CD4-positive, alpha-beta T cell treated with Interleukin-10 for 1 hour (primary cell): ENCODE results near the gene ATP1A1.

ENCODE experiments used
- DNase-seq: peaks from one replicate; pipeline ENCODE4 v3.0.0-alpha.2; 2020

ATP1A1 gene

GRCh38 chr1:116415699-116416533, 42.9 kb downstream of the ATP1A1 start:
- no peak for DNase-seq

GRCh38 chr1:116416854-116417513, 43.9 kb downstream of the ATP1A1 start:
- DNase-seq, result no peak

- no peak for DNase-seq
These were observed 44.6 kb downstream of the ATP1A1 start for GRCh38 chr1:116417678-116418077.

DNA sequence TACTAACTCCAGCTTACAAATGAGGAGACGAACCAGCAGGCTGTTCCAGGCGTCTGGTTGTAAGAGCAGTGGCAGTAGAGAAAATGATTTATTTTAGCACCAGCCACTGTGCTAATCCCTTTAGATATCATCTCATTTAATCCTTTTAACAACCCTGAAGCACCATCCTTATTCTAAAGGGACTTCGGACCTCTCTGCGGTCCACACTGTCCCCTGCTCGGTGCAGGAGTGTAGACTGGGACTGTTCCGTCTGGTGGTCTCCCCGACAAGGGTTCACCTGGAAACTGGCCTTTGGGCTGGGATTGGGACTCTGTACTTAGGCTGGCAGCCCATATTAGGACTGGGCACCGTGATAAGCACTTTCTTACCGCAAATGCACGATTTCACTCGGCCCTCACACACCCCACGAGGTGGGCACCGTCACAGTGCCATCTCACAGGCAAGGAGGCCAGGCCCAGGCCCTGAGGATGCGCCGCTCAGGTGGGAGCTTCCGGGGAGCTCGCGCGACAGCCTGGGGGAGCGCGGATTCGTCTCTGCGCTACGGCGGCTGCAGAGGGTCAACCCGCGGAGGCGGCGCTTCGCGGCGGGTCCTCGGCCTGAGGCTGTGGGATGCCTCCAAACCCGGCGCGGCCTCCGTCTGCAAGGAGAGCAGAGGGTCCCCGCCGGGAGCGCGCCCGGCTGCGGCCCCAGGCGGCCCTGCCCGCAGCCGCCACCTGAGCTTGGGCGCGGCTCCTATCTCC, 45.2 kb downstream of the ATP1A1 start:
- DNase-seq, result peak; percentile 89

DNA sequence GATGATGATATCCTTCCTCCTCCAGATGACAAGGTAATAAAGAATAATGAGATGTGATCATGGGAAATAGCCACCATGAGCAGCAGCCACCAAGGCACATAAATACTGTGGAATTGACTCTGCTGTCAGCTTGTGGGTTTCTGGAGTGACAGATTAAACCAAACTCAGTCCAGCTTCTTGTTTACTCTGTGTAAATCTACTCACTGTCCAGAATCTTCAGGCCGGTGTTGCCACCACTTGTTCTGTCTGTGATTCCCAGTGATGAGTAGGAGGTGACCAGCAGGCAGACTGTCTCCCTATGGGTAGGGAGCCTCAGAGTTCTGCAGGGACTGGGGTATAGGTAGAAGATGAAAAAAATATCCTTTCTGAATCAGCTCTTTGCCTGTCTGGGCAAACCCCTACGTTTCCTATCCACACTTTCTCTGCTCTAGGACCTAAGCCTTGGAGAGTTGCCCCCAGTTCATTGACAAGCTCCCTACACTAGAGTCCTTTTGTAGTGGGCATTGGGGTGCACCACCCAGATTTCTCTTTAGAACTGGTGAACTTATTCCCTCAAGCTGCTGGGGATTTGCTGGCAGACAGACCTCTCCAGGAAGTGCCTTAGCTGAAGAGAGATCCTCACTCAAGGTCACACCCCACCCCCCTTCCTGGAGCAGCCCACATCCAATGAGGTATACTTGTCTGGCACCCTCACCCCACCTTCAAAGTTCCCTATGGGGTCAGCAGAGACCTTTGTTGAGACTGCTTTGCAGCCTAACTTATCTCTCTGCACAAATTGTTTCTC, 47.6 kb downstream of the ATP1A1 start:
- no peak for DNase-seq

DNA sequence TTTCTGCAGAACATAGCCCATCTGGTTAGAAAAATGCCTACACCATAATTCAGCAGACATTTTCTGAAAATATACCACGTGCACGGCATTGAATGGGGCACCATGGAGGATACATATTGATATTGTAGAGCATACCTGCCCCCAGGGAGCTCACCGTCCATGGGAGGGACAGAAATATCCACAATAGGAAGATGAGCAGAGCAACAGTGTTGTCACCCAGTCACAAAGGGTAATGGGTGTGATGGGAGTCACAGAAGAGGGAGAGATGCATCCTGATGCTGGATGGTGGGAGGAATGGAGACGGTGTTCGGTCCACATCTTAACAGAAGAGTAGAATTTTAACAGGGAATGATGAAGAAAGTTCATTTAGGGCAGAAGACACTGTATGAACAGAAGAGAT, 51.4 kb downstream of the ATP1A1 start:
- DNase-seq, result no peak

- no peak for DNase-seq
These were observed 51.8 kb downstream of the ATP1A1 start for GRCh38 chr1:116424863-116425262.

GRCh38 chr1:116425987-116426386, 52.9 kb downstream of the ATP1A1 start:
- DNase-seq, result no peak

DNA sequence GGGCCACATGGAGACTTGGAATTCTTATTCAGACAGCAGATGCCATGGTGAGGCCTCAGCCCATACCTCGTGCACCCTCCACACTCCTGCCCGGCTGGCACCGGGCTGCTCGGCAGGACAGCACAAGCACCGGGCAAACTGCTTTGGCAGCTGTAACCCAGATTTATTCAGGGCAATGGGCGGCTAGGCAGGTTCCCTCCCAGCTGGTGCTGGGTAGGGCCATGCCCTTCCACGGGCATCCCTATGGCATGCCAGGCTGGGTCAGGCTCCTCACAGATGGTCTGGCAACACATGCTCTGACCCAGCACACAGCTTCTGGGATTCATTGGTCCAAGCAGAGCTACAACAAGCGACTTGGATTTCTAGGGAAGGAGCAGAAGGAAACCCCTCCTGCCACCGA, 53.4 kb downstream of the ATP1A1 start:
- DNase-seq, result no peak

DNA sequence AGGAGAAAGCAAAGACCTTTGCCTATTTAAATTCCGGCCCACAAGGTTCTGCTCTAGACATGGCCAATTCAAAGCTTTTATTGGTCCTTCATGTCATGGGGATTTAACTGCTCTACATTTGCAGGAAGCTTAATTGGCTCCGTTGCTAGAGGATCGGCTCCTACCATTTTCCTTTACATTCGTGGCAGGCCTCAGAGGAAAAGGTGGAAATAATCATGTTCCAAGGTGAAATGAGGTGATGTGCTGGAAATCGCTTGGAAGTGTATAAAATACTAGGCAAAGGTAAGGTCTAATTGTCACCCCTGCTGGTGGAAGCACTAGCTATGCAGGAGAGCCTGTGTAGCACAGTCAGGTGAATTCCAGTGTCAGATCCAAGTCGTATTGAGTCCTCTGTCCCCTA, 55.5 kb downstream of the ATP1A1 start:
- no peak for DNase-seq

- DNase-seq, result no peak
These were observed 56.9 kb downstream of the ATP1A1 start for GRCh38 chr1:116429821-116430374.

DNA sequence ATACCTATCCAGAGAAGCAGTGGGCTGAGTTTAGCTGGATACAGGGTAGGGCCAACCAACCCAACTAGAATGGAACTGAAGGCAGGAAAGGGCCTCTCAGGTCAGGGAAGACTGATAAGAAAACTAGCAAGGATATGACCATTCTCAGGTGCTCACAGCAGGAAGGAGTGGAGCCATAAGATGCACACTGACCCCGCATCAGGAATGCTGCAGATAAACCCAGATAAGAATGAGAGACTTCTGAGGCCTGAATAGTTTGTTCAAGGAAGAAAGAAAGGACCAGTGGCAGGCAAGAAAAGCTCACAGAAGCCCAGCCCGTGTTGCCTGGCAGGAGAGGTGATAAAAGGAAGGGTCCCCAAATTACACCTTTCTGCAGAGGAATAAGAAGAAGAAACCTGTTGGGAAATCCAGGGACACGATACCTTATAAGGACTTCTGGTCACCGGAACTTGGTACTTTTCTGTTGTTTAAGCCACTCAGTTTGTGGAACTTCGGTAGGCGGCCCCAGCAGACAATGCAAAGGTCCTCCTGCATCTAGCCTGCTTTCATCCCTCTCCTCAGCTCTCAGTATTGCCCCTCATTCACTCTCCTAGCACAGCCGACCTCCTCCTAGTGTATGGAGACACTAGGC, 58.9 kb downstream of the ATP1A1 start:
- no peak for DNase-seq

GRCh38 chr1:116432655-116433265, 59.7 kb downstream of the ATP1A1 start:
- no peak for DNase-seq

GRCh38 chr1:116433275-116434257, 60.5 kb downstream of the ATP1A1 start:
- DNase-seq, result no peak

DNA sequence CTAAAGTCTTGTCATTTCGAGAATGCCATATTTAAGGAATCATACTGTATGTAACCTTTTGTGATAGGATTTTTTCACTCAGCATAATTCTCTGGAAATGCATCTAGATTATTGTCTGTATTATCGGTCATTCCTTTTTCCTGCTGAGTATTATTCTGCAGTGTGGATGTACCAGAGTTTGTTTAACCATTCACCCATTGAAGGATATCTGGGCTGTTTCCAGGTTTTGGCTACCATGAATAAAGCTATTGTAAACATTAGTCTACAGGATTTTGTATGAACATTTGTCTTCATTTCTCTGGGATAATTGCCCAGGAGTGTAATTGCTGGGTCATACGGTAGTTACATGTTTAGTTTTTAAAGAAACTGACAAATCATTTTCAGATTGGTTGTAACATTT, 61.8 kb downstream of the ATP1A1 start:
- no peak for DNase-seq

- no peak for DNase-seq
These were observed 63.0 kb downstream of the ATP1A1 start for GRCh38 chr1:116435806-116436610.

DNA sequence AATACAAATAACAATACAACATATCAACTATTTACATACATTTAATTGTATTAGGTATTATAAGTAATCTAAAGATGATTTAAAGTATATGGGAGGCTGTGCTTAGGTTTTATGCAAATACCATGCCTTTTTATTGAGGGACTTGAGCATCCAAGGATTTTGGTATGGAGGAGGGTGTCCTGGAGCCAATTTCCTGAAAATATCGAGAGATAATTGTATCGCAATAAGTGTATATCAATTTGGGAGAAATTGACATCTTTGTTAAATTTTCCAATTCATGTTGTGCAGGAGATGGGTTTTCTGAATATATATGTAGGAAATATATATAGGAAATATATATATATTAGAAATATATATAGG, 63.5 kb downstream of the ATP1A1 start:
- no peak for DNase-seq

- DNase-seq, result no peak
These were observed 66.7 kb downstream of the ATP1A1 start for GRCh38 chr1:116439701-116440100.

DNA sequence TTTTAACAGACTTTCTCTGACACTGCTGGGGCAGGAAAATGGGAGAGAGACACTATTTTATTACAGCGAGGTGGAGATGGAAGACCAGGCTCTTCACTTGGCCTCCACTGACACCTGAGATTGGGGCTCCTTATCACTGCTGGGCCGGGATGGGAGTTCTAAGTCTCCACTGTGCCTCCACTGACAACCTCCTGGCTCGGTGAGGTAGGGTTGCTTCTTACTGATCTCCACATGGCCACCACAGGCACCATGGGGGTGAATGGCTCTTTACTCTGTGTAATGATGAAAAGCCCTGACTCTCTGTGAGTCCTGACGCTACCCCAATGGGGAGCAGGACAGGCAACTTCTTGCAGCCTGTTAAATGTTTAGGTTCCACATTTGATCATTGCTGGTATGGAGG, 67.7 kb downstream of the ATP1A1 start:
- DNase-seq, result no peak

DNA sequence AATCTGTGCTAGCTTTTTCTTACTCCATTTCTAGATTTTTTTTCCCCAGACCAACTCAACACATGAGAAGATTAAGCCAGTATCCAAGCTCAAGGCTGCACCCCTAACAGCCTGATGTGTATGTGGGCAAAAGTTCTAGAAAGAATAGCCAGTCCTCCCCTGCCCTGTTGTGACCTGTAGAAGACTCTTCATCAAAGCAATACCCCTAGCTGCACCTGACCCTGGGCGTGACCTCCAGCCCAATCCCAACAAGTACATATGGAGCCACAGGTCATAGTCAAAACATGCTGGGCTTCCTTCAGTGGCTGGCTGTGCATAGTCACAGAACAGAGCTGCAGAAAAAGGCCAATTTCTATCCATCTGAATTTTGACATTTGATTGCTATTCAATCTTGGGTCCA, 72.5 kb downstream of the ATP1A1 start:
- no peak for DNase-seq
